ENCODE results near the gene PAK5.

Gene PAK5

GRCh38 chr20:9532069-9532838 lies 306.6 kb downstream of the PAK5 start:
- no peaks in the 10 kb centered on the region for H3K27me3 Mint-ChIP-seq
- no peaks in the 10 kb centered on the region for H3K36me3 Mint-ChIP-seq (ENCODE audit: insufficient read depth)
- H3K27ac Mint-ChIP-seq, result no peak overlapping the region
- ATAC-seq (replicated peaks) (no peak), DNase-seq (no peak)
- H3K9me3 Mint-ChIP-seq, result peaks cover 5 to 8% of the 10 kb centered on the region in 2 donors
- no peaks in the 10 kb centered on the region for H3K4me1 Mint-ChIP-seq (ENCODE audit: low read depth in 2 of 2)
- no peak overlapping the region for H3K4me3 Mint-ChIP-seq

- no peaks in the 10 kb centered on the region for H3K36me3 Mint-ChIP-seq (ENCODE audit: insufficient read depth)
- no peak overlapping the region for H3K27ac Mint-ChIP-seq
- peaks cover 7 to 8% of the 10 kb centered on the region in 2 donors for H3K9me3 Mint-ChIP-seq
- ATAC-seq (replicated peaks) (no peak), DNase-seq (no peak)
- no peak overlapping the region for H3K4me3 Mint-ChIP-seq
- no peaks in the 10 kb centered on the region for H3K27me3 Mint-ChIP-seq
- H3K4me1 Mint-ChIP-seq (ENCODE audit: low read depth in 2 of 2), result no peaks in the 10 kb centered on the region
Observed at GRCh38 chr20:9531581-9531980, 307.3 kb downstream of the PAK5 start.

GRCh38 chr20:9523636-9524035 lies 315.2 kb downstream of the PAK5 start:
- Mint-ChIP-seq H3K27me3 (peaks cover 0 to 9% of the 10 kb centered on the region in 2 donors), H3K4me3 (no peak overlapping the region), H3K9me3 (peaks cover 0 to 4% of the 10 kb centered on the region in 2 donors), H3K4me1 (ENCODE audit: low read depth in 2 of 2) (no peaks in the 10 kb centered on the region), H3K36me3 (ENCODE audit: insufficient read depth) (no peaks in the 10 kb centered on the region), H3K27ac (no peak overlapping the region)
- DNase-seq, result no peak
- no peak for ATAC-seq (replicated peaks)

- H3K27ac Mint-ChIP-seq, result no peak overlapping the region
- no peaks in the 10 kb centered on the region for H3K9me3 Mint-ChIP-seq
Observed at GRCh38 chr20:9520086-9520485, 318.8 kb downstream of the PAK5 start.

GRCh38 chr20:9518576-9519175 lies 320.2 kb downstream of the PAK5 start:
- H3K4me3 Mint-ChIP-seq, result no peak overlapping the region
- no peak overlapping the region for H3K27ac Mint-ChIP-seq
- no peak for DNase-seq

More at GRCh38 chr20:9520086-9520485, 318.8 kb downstream of the PAK5 start:
- DNase-seq, result no peak
- no peak for ATAC-seq (replicated peaks)
- H3K4me3 Mint-ChIP-seq, result no peak overlapping the region
- no peaks in the 10 kb centered on the region for H3K36me3 Mint-ChIP-seq (ENCODE audit: insufficient read depth)
- H3K27me3 Mint-ChIP-seq, result peaks cover 9 to 35% of the 10 kb centered on the region in 2 donors
- no peaks in the 10 kb centered on the region for H3K4me1 Mint-ChIP-seq (ENCODE audit: low read depth in 2 of 2)

GRCh38 chr20:9517297-9518162 lies 321.3 kb downstream of the PAK5 start:
- DNase-seq, result no peak

More at GRCh38 chr20:9518576-9519175, 320.2 kb downstream of the PAK5 start:
- ATAC-seq (replicated peaks), result no peak
- peaks cover 14 to 49% of the 10 kb centered on the region in 2 donors for H3K27me3 Mint-ChIP-seq
- no peaks in the 10 kb centered on the region for H3K4me1 Mint-ChIP-seq (ENCODE audit: low read depth in 2 of 2)
- no peaks in the 10 kb centered on the region for H3K36me3 Mint-ChIP-seq (ENCODE audit: insufficient read depth)
- no peaks in the 10 kb centered on the region for H3K9me3 Mint-ChIP-seq

GRCh38 chr20:9516234-9516871 lies 322.5 kb downstream of the PAK5 start:
- DNase-seq, result no peak
- H3K4me3 Mint-ChIP-seq, result no peak overlapping the region
- H3K4me1 Mint-ChIP-seq (ENCODE audit: low read depth in 2 of 2), result no peaks in the 10 kb centered on the region
- H3K27me3 Mint-ChIP-seq, result peaks cover 21 to 55% of the 10 kb centered on the region in 2 donors
- no peak overlapping the region for H3K27ac Mint-ChIP-seq
- H3K9me3 Mint-ChIP-seq, result no peaks in the 10 kb centered on the region
- no peaks in the 10 kb centered on the region for H3K36me3 Mint-ChIP-seq (ENCODE audit: insufficient read depth)
- no peak for ATAC-seq (replicated peaks)

More at GRCh38 chr20:9517297-9518162, 321.3 kb downstream of the PAK5 start:
- ATAC-seq (replicated peaks), result no peak
- Mint-ChIP-seq H3K27me3 (peaks cover 17 to 49% of the 10 kb centered on the region in 2 donors), H3K4me3 (no peak overlapping the region), H3K9me3 (no peaks in the 10 kb centered on the region), H3K27ac (no peak overlapping the region), H3K36me3 (ENCODE audit: insufficient read depth) (no peaks in the 10 kb centered on the region), H3K4me1 (ENCODE audit: low read depth in 2 of 2) (no peaks in the 10 kb centered on the region)

- H3K9me3 Mint-ChIP-seq, result no peaks in the 10 kb centered on the region
- H3K4me1 Mint-ChIP-seq (ENCODE audit: low read depth in 2 of 2), result no peaks in the 10 kb centered on the region
- DNase-seq (no peak), ATAC-seq (replicated peaks) (no peak)
- H3K27me3 Mint-ChIP-seq, result peaks cover 21 to 53% of the 10 kb centered on the region in 2 donors
- H3K4me3 Mint-ChIP-seq, result no peak overlapping the region
- no peaks in the 10 kb centered on the region for H3K36me3 Mint-ChIP-seq (ENCODE audit: insufficient read depth)
- no peak overlapping the region for H3K27ac Mint-ChIP-seq
Observed at GRCh38 chr20:9515741-9516233, 323.1 kb downstream of the PAK5 start.

- DNase-seq (no peak), ATAC-seq (replicated peaks) (no peak)
- no peak overlapping the region for H3K4me3 Mint-ChIP-seq
- H3K27ac Mint-ChIP-seq, result no peak overlapping the region
- H3K9me3 Mint-ChIP-seq, result no peaks in the 10 kb centered on the region
- H3K4me1 Mint-ChIP-seq (ENCODE audit: low read depth in 2 of 2), result no peaks in the 10 kb centered on the region
- H3K27me3 Mint-ChIP-seq, result peaks cover 21 to 49% of the 10 kb centered on the region in 2 donors
- no peaks in the 10 kb centered on the region for H3K36me3 Mint-ChIP-seq (ENCODE audit: insufficient read depth)
Observed at GRCh38 chr20:9515214-9515585, 323.7 kb downstream of the PAK5 start.

GRCh38 chr20:9514461-9515213 lies 324.2 kb downstream of the PAK5 start, which contains the start of gene LAMP5:
Gene LAMP5 (plus strand): TSS chr20:9514590. CDS start chr20:9514853, 263 bp downstream.
- Mint-ChIP-seq H3K27me3 (peaks cover 21 to 51% of the 10 kb centered on the region in 2 donors), H3K4me1 (ENCODE audit: low read depth in 2 of 2) (no peaks in the 10 kb centered on the region), H3K27ac (no peak within 1 kb of the TSS), H3K9me3 (no peaks in the 10 kb centered on the region), H3K4me3 (no peak within 1 kb of the TSS), H3K36me3 (ENCODE audit: insufficient read depth) (no peaks in the 10 kb centered on the region)
- ATAC-seq (replicated peaks) (no peak), DNase-seq (no peak)

- Mint-ChIP-seq H3K27me3 (peaks cover 26 to 57% of the 10 kb centered on the region in 2 donors), H3K9me3 (no peaks in the 10 kb centered on the region), H3K4me3 (no peak overlapping the region), H3K27ac (no peak overlapping the region), H3K4me1 (ENCODE audit: low read depth in 2 of 2) (no peaks in the 10 kb centered on the region), H3K36me3 (ENCODE audit: insufficient read depth) (no peaks in the 10 kb centered on the region)
- ATAC-seq (replicated peaks), result no peak
- DNase-seq, result no peak
Observed at GRCh38 chr20:9514072-9514460, 324.8 kb downstream of the PAK5 start.

GRCh38 chr20:9510911-9511310 lies 328.0 kb downstream of the PAK5 start:
- Mint-ChIP-seq H3K9me3 (no peaks in the 10 kb centered on the region), H3K4me3 (no peak overlapping the region), H3K27ac (no peak overlapping the region), H3K4me1 (ENCODE audit: low read depth in 2 of 2) (no peaks in the 10 kb centered on the region), H3K27me3 (peaks cover 34 to 70% of the 10 kb centered on the region in 2 donors), H3K36me3 (ENCODE audit: insufficient read depth) (no peaks in the 10 kb centered on the region)
- ATAC-seq (replicated peaks), result no peak
- DNase-seq, result no peak

Data from effector memory CD8-positive, alpha-beta T cell (primary cell).